Ascending aorta (tissue), 2 donors: ENCODE results near the gene OR2D3. TPM values are rescaled to one million over a fixed set of nuclear protein-coding genes. Genes with fewer than 3 reads are reported as not detected.
"Not testable (repeated sequence)": the region's sequence is repeated elsewhere in the genome, so short reads cannot be mapped to it uniquely, and the experiment has no call there.

Experiments
- DNase-seq, 2 donors: peaks; one replicate each; pipeline ENCODE4 v3.0.0-alpha.2; 2019; ENCODE audit warnings: low spot score in 2 of 2
- H3K27ac ChIP-seq, 2 donors: fragments of 200-600 bp; sonication (generic); one replicate each; pipeline ENCODE4 v1.5.1; 2016 to 2017; ENCODE audit warnings: mild to moderate bottlenecking in 1 of 2
- H3K27me3 ChIP-seq: fragments of 200-600 bp; sonication (generic); one replicate; pipeline ENCODE4 v1.5.1; 2017
- H3K36me3 ChIP-seq, 2 donors: fragments of 200-600 bp; sonication (generic); one replicate each; pipeline ENCODE4 v1.5.1; 2016
- H3K4me1 ChIP-seq, 2 donors: fragments of 200-600 bp; sonication (generic); one replicate each; pipeline ENCODE4 v1.5.1; 2016 to 2017; ENCODE audit warnings: mild to moderate bottlenecking in 1 of 2
- H3K4me3 ChIP-seq, 2 donors: fragments of 200-600 bp; sonication (generic); one replicate each; pipeline ENCODE4 v1.5.1; 2016 to 2017; ENCODE audit warnings: mild to moderate bottlenecking in 1 of 2
- H3K9me3 ChIP-seq, 2 donors: fragments of 200-600 bp; sonication (generic); one replicate each; pipeline ENCODE4 v1.5.1; 2016
- intact Hi-C: fragments of 100-400 bp; cut with DNase I; formaldehyde crosslinking; loops from one replicate; pipeline ENCODE4 v1.15.1; 2023
- total RNA-seq: library from RNA; depleted of rRNA; stranded (reverse); fragments of >200 nt; gene quantifications from one replicate; pipeline ENCODE4 v1.1.0, GENCODE V29; 2016
- TF ChIP-seq, protein P1 (sequence below), 3 experiments: fragments of 200-600 bp in 2 of 3; fragments of 450-650 bp in 1 of 3; sonication (generic) in 2 of 3; IDR thresholded peaks; one replicate each; pipeline ENCODE4 v1.5.1; 2016 to 2019; ENCODE audit warnings: antibody characterized with exemption in 3 of 3, mild to moderate bottlenecking in 1 of 3, moderate library complexity in 1 of 3

Gene OR2D3
- total RNA-seq, 1 donor from 2014 or later = not detected

DNA sequence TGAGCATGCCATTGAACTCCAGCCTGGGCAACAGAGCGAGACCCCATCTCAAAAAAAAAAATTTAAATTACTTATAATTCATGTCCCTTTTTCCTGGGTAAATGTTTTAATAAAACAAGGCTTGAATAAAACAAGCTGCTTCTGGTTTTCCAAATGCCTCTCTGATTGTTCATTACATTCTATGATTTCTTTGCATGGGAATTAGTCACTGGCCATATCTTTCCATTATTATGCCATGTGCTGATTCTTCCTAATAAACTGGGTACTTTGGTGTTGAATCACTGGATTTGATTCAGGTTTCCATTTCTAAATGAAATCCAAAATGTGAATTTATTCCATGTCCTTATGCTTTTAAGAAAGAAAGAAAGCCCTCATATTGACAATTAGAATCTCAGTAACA lies 48.0 kb downstream of the OR2D3 start:
- Histone ChIP-seq H3K9me3 (peaks cover 0 to 4% of the 10 kb centered on the region in 2 donors), H3K4me3 (no peak overlapping the region), H3K27me3 (no peaks in the 10 kb centered on the region), H3K27ac (no peak overlapping the region), H3K4me1 (no peaks in the 10 kb centered on the region), H3K36me3 (no peaks in the 10 kb centered on the region)
- intact Hi-C loops = no loop called here
- no peak for DNase-seq
- TF ChIP-seq, protein P1, sequence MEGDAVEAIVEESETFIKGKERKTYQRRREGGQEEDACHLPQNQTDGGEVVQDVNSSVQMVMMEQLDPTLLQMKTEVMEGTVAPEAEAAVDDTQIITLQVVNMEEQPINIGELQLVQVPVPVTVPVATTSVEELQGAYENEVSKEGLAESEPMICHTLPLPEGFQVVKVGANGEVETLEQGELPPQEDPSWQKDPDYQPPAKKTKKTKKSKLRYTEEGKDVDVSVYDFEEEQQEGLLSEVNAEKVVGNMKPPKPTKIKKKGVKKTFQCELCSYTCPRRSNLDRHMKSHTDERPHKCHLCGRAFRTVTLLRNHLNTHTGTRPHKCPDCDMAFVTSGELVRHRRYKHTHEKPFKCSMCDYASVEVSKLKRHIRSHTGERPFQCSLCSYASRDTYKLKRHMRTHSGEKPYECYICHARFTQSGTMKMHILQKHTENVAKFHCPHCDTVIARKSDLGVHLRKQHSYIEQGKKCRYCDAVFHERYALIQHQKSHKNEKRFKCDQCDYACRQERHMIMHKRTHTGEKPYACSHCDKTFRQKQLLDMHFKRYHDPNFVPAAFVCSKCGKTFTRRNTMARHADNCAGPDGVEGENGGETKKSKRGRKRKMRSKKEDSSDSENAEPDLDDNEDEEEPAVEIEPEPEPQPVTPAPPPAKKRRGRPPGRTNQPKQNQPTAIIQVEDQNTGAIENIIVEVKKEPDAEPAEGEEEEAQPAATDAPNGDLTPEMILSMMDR (IDR thresholded peaks at IDR 0.05) = no peak

DNA sequence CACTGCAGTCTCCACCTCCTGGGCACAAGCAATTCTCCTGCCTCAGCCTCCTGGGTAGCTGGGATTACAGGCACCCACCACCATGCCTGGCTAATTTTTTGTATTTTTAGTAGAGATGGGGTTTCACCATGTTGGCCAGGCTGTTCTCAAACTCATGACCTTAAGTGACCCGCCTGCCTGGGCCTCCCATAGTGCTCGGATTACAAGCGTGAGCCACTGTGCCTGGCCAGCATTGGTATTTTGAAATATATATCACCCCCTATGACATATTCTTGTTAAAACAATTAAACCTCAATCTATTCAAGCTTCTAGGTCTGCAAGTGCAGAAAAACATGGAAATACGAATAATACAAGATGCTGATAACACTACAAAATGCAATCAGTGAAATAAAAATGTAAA lies 49.1 kb downstream of the OR2D3 start:
- H3K9me3 ChIP-seq, DNase-seq, H3K36me3 ChIP-seq, H3K27ac ChIP-seq, H3K27me3 ChIP-seq, intact Hi-C loops, H3K4me1 ChIP-seq, H3K4me3 ChIP-seq: not testable (repeated sequence)

Other genes starting within 250 kb of the OR2D3 start
- gene MRPL17, start 237.7 kb upstream of the OR2D3 start, total RNA-seq = 12.9 TPM
- gene OR2AG2, start 149.0 kb upstream of the OR2D3 start, total RNA-seq = 0.43 TPM
- not detected for gene OR2AG1, start 138.0 kb upstream of the OR2D3 start, total RNA-seq
- gene OR6A2, start 121.3 kb upstream of the OR2D3 start, total RNA-seq = not detected
- not detected for gene OR10A5, start 75.3 kb upstream of the OR2D3 start, total RNA-seq
- not detected for gene OR10A2, start 57.9 kb upstream of the OR2D3 start, total RNA-seq
- not detected for gene OR10A4, start 44.4 kb upstream of the OR2D3 start, total RNA-seq
- gene OR2D2, start 28.5 kb upstream of the OR2D3 start, total RNA-seq = not detected
- not detected for gene ZNF215, start 5.4 kb downstream of the OR2D3 start, total RNA-seq
- not detected for gene ZNF214, start 99.3 kb downstream of the OR2D3 start, total RNA-seq
- not detected for gene NLRP14, start 99.5 kb downstream of the OR2D3 start, total RNA-seq
- gene RBMXL2, start 168.0 kb downstream of the OR2D3 start, total RNA-seq = not detected